ENCODE measurements around the gene NUDT4. TPM values are rescaled to one million over a fixed set of nuclear protein-coding genes. Genes with fewer than 3 reads are reported as not detected.

Gene NUDT4
- total RNA-seq, 1 donor from 2014 or later, result 37.1 TPM

DNA sequence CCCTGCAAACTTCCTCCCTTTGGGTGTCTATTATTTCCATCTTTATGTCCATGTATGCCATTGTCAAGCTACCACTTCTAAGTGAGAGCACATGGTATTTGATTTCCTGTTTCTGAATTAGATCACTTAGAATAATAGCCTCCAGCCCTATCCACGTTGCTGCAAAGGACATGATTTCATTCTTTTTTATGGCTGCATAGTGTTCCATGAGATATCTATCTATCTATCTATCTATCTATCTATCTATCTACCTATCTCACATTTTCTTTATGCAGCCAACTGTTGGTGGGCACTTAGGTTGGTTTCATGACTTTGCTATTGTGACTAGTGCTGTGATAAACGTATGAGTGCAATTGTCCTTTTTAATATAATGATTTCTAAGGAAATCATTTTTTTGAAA lies 78.4 kb downstream of the NUDT4 start:
- TF ChIP-seq POLR2A (IDR thresholded peaks at IDR 0.05), result no peak
- no peak for TF ChIP-seq POLR2AphosphoS5 (IDR thresholded peaks at IDR 0.05; ENCODE audit: insufficient read depth in 1 of 2, low read depth in 1 of 2)
- no peak for TF ChIP-seq CTCF (IDR thresholded peaks at IDR 0.05)
- Histone ChIP-seq H3K9me3 (no peaks in the 10 kb centered on the region), H3K36me3 (no peaks in the 10 kb centered on the region), H3K27me3 (no peaks in the 10 kb centered on the region), H3K4me1 (no peaks in the 10 kb centered on the region), H3K4me3 (no peak overlapping the region), H3K27ac (no peak overlapping the region)
- intact Hi-C loops (cut with DNase I), result no loop called here
- no peak for DNase-seq (ENCODE audit: extremely low spot score in 2 of 2)

Other genes with a start within 250 kb of the NUDT4 start
- 52.5 TPM for gene UBE2N, start 64.0 kb downstream of the NUDT4 start, total RNA-seq
- gene MRPL42, start 89.6 kb downstream of the NUDT4 start, total RNA-seq, result 21.4 TPM
- 79.3 TPM for gene SOCS2, start 194.8 kb downstream of the NUDT4 start, total RNA-seq

Data from vagina (tissue), 2 donors.